NCI-H774 (cell line): ENCODE results near the gene SLC4A11.
"Not testable (repeated sequence)": the region's sequence is repeated elsewhere in the genome, so short reads cannot be mapped to it uniquely, and the experiment has no call there.

ENCODE experiments used
- DNase-seq: peaks from one replicate; lab custom pipeline; 2025; lab: John Stamatoyannopoulos, UW

SLC4A11 gene

GRCh38 chr20:3227936-3228749 is 10.8 kb downstream of the SLC4A11 start:
- no peak for DNase-seq

- no peak for DNase-seq
These were observed 11.5 kb downstream of the SLC4A11 start for GRCh38 chr20:3227506-3227905.

GRCh38 chr20:3226864-3227263 is 12.1 kb downstream of the SLC4A11 start:
- no peak for DNase-seq

- DNase-seq, result no peak
These were observed 12.9 kb downstream of the SLC4A11 start for GRCh38 chr20:3226093-3226492.

- DNase-seq, result no peak
These were observed 14.1 kb downstream of the SLC4A11 start for GRCh38 chr20:3224681-3225421.

GRCh38 chr20:3223994-3224680 is 14.9 kb downstream of the SLC4A11 start:
- DNase-seq, result no peak

- peak; percentile 23 for DNase-seq
These were observed 15.4 kb downstream of the SLC4A11 start for GRCh38 chr20:3223651-3223993.

GRCh38 chr20:3222635-3223600 is 16.1 kb downstream of the SLC4A11 start:
- peak; percentile 94 for DNase-seq

- no peak for DNase-seq
These were observed 17.4 kb downstream of the SLC4A11 start for GRCh38 chr20:3221398-3222226.

- no peak for DNase-seq
These were observed 20.5 kb downstream of the SLC4A11 start for GRCh38 chr20:3218307-3218988.

- DNase-seq, result not testable (repeated sequence)
These were observed 23.6 kb downstream of the SLC4A11 start for GRCh38 chr20:3215359-3215917.

- DNase-seq, result no peak
These were observed 25.8 kb downstream of the SLC4A11 start for GRCh38 chr20:3213226-3213625.

GRCh38 chr20:3210346-3210745 is 28.6 kb downstream of the SLC4A11 start:
- no peak for DNase-seq

- no peak for DNase-seq
These were observed 29.1 kb downstream of the SLC4A11 start for GRCh38 chr20:3209946-3210317.

GRCh38 chr20:3209257-3209945 is 29.6 kb downstream of the SLC4A11 start, which contains the start of gene ITPA:
Gene ITPA (plus strand): TSS chr20:3209498. CDS start chr20:3209552, 54 bp downstream.
- peak; percentile 11 for DNase-seq

- no peak for DNase-seq
These were observed 30.2 kb downstream of the SLC4A11 start for GRCh38 chr20:3208786-3209256.

- DNase-seq, result peak; percentile 79
These were observed 34.7 kb downstream of the SLC4A11 start, which contains the start of gene DDRGK1 for GRCh38 chr20:3204124-3204794. Gene DDRGK1 (minus strand): TSS chr20:3204682. CDS start chr20:3204627, 55 bp downstream.
